Stimulated activated CD8-positive, alpha-beta memory T cell treated with anti-CD3 and anti-CD28 coated beads, Interleukin-2, amount 100 ng/mL, for 1 hour (primary cell): Measurements from ENCODE around the gene BTBD18.
A peak's percentile ranks its signal among the peaks of the same experiment; 100 is the strongest.
"Not testable (repeated sequence)": the region's sequence is repeated elsewhere in the genome, so short reads cannot be mapped to it uniquely, and the experiment has no call there.

Experiments used
- DNase-seq, 2 donors: peaks; one replicate each; pipeline ENCODE4 v3.0.0-alpha.2; 2020; ENCODE audit warnings: low read depth in 2 of 2

The BTBD18 gene

GRCh38 chr11:57732661-57733060 lies 19.0 kb downstream of the BTBD18 start:
- DNase-seq, result no peak

- no peak for DNase-seq
Observed at GRCh38 chr11:57729479-57729878, 22.1 kb downstream of the BTBD18 start.

- no peak for DNase-seq
Observed at GRCh38 chr11:57728829-57729228, 22.8 kb downstream of the BTBD18 start.

GRCh38 chr11:57727185-57727584 lies 24.4 kb downstream of the BTBD18 start:
- no peak for DNase-seq

GRCh38 chr11:57716726-57717125 lies 34.9 kb downstream of the BTBD18 start:
- DNase-seq, result not testable (repeated sequence)

- no peak for DNase-seq
Observed at GRCh38 chr11:57713835-57714234, 37.8 kb downstream of the BTBD18 start.

- DNase-seq, result peak; percentile 71 to 82
Observed at GRCh38 chr11:57712256-57713150, 39.1 kb downstream of the BTBD18 start, which contains the start of gene TMX2. TSS of gene TMX2 (plus strand) at chr11:57712593. CDS start at chr11:57712619, 26 bp downstream.

GRCh38 chr11:57711414-57712255 lies 40.0 kb downstream of the BTBD18 start, which contains the start of gene MED19:
TSS of gene MED19 (minus strand) at chr11:57712215. CDS start at chr11:57712179, 36 bp downstream.
- peak; percentile 50 to 56 for DNase-seq

GRCh38 chr11:57709802-57710367 lies 41.7 kb downstream of the BTBD18 start:
- DNase-seq, result no peak

- DNase-seq, result not testable (repeated sequence)
Observed at GRCh38 chr11:57705432-57705831, 46.2 kb downstream of the BTBD18 start.

- no peak for DNase-seq
Observed at GRCh38 chr11:57704932-57705331, 46.7 kb downstream of the BTBD18 start.

- no peak for DNase-seq
Observed at GRCh38 chr11:57703341-57703740, 48.3 kb downstream of the BTBD18 start.

- DNase-seq, result no peak
Observed at GRCh38 chr11:57700425-57700824, 51.2 kb downstream of the BTBD18 start.

- DNase-seq, result no peak
Observed at GRCh38 chr11:57699813-57700212, 51.8 kb downstream of the BTBD18 start.

GRCh38 chr11:57698843-57699365 lies 52.7 kb downstream of the BTBD18 start:
- DNase-seq, result no peak
